Daoy (cell line): ENCODE measurements around the gene CD28. TPM values are rescaled to one million over a fixed set of nuclear protein-coding genes. Genes with fewer than 3 reads are reported as not detected.
"Not testable (repeated sequence)": the region's sequence is repeated elsewhere in the genome, so short reads cannot be mapped to it uniquely, and the experiment has no call there.

Experiments used
- DNase-seq: peaks from one replicate; pipeline ENCODE4 v3.0.0-alpha.2; 2015; ENCODE audit warnings: low read depth
- total RNA-seq: library from RNA; depleted of rRNA; stranded (reverse); fragments of >200 nt; shearing (Covaris generic); gene quantifications from 2 replicates; pipeline ENCODE4 v1.2.3, GENCODE V29; 2014

Gene CD28
- total RNA-seq, 1 experiment from 2014 or later = not detected

- DNase-seq = no peak
Observed at GRCh38 chr2:203745267-203745666, 38.8 kb downstream of the CD28 start.

DNA sequence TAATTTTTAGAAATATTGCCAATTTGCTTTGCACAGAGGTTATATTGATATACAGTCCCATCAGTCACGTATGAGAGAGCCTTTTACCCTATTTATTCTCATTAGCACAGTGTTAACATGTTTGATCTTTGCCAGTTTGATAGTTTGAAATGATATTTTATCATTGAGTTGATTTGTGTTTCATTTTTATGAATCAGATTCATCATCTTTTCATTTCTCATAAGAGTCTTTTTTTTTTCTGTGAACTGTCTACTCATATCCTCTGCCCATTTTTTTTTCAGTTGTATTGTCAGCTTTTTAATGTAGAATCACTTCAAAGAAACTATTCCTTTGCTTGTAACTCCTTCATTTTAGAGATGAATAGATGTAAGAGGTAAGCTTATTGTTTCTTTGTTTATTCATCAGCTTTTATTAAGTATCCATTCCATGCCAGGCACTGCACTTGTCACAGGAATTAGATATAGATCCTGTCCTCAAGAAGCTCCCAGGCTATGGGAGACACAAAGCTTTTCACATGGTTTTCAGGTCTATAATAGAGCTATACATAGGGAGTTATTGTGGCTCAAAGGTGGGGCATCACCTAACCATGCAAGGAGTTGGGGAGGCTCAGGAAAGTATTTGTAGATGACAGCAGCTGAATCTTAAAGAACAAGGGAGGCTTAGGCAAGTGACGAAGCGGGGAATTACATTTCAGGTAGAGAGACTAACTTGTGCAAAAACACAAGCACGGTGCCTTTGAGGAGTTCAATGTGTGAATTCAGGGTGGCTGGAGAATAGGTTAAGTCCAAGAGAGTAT lies 42.1 kb downstream of the CD28 start:
- DNase-seq = no peak

DNA sequence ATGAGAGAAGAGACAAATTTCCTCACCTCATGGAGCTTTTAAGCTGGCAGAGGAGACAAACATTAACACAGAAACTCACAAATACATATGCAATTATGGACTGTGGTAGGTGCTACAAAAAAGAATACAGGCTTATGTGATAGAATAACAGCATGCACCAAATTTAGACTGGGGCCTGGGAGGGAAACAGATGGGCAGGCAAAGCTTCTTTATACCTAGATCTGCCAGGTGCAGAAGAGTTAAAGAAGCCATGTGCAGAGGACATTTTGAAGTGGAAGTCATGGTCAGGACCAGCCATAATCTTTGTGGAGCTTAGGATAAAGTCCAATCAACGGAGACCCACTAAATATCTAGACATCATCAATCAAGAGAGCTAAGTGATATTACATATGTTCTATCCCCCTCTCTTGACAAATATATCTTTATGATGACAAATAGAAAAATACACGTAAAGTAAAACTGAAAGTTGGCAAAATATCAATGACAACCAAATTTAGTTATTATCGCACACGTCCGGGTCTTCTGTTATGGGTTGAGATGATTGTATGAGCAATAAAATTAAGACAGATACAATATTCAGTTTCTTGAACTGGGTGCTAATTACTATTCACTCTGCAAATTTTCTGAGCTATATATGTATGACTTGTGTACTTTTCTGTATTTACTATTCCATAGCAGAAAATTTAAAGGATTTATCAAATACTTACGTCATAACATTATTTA lies 44.1 kb downstream of the CD28 start:
- DNase-seq = no peak

DNA sequence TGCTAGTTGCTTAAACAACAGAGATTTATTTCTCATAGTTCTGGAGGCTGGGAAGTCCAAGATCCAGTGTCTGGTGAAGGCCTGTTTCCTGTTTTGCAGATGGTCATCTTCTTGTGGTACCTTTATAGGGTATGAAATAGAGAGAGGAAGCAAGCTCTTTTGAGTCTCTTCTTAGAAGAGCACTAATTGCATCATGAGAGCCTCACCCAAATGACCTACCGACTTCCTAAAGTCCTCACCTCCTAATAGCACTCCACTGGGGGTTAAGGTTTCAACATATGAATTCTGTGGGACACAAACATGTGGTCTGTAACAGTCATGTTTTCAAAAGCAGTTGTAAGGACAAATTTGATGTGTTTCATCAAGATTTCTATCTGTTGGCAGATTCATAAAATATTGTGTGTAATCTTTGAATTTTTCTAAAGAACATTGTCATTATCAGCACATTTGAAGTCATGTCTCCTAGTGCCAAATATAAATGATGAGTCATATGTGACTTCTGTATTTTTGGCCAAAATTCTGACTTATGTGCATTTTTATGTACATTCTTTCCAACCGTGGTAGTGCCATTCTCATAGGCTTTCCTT lies 45.3 kb downstream of the CD28 start:
- DNase-seq = no peak

- DNase-seq = no peak
Observed at GRCh38 chr2:203756161-203756560, 49.7 kb downstream of the CD28 start.

DNA sequence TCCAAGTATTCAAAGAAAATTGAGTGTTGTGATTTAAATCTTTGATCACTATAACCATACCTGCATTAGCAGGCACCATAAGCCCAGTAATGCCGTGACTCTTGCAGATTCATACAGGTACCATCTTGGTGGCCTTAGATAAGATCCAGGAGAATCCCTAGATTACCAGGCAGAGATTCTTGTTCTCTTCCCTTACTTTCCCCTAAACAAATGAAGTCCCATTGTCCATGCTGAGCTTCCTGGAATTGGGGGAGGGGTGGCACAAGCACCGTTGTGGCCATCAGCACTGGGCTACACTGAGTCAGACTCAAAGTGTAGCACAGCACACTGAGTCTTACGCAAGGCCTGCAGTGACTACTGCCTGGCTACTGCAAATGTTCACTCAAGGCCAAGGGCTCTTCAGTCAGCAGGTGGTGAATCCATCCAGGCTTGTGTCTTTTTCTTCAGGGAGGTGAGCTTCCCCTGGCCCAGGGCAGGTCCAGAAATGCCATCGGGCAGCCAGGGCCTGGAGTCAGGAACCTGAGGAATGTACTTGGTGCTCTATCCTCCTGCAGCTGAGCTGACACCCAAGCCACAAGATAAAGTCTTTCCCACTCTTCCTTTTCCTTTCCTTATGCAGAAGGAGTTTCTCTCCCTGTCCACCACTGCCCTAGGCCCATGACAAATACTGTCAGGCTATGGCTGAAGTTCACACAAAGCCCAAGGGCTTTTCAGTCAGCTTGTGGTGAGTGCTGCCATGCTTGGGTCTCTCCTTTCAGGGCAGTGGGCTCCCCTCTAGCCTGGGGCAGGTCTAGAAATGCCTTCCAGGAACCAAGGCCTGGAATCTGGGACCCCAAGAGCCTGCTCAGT lies 52.6 kb downstream of the CD28 start:
- peak; percentile 44 for DNase-seq

- peak; percentile 89 for DNase-seq
Observed at GRCh38 chr2:203759690-203760365, 53.4 kb downstream of the CD28 start.

DNA sequence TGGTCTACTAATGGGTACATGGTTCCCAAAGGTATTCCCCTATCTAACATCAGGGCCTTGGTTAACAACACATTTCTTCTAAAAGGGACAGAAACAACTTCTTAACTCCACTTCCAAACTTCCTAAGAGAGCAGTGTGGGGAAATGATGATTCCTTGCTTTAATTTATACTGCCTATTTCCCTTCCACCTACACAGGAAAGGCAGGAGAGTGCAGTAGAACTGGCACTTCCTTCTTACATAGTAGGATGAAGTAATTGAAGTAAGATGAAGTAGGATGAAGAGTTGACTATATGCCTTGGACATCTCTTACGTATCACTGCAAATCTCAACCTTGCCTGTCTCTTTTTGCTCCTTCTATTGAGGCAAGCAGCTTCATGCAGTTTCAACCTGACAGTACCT lies 54.7 kb downstream of the CD28 start:
- DNase-seq = no peak

GRCh38 chr2:203763241-203763937 lies 57.0 kb downstream of the CD28 start:
- DNase-seq = no peak

DNA sequence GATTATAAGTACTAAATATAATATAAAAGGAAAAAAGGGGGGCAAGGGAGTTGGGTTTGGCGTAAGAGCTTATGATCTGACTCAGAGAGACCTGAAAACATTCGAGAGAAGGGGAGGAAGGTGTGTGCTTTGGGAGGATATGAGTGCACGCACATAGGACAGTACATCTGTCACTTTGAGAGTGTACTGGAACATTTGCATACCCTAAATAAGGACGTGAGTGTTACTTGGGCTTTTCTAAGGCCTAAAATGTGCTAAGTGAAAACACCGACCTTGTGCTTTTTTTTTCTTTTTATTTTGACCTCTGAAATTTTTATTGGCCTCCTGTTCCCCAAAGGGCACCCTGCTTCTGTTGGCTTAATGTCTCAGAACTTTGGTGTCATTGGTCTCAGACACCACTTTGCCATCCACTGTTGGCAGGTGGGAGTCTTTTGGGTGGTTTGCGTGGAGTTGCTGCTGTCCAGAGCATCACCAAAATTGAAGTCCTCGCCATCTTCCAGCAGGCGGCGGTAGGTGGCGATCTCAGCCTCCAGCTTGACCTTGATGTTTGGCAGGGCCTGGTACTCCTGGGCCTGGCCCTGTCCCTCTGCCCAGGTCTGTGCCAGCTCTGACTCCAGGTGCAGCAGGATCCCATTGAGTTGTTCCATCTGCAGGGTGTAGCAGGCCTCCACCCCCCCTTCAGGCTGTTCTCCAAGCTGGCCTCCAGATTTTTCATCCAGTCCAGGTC lies 57.7 kb downstream of the CD28 start:
- no peak for DNase-seq

- no peak for DNase-seq
Observed at GRCh38 chr2:203772456-203773165, 66.2 kb downstream of the CD28 start.

DNA sequence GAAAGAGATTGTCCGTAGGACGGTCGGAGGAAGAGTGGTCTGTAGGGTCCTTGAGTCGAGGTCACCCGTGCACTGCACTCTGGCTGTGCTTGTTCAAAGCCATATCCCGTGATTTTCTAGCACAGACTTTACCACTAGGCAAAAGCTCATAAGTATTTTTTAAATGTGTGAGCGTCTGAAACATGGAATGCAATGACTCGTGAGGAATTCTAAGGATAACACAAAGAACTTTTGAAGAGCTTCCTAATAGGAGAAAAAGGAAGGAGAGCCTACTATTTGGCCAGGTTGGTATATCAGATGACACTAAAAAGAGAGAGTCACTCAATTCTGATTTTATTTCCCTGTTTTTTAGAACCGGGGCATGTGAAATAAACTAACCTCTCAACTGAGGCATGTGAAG lies 68.3 kb downstream of the CD28 start:
- DNase-seq = no peak

DNA sequence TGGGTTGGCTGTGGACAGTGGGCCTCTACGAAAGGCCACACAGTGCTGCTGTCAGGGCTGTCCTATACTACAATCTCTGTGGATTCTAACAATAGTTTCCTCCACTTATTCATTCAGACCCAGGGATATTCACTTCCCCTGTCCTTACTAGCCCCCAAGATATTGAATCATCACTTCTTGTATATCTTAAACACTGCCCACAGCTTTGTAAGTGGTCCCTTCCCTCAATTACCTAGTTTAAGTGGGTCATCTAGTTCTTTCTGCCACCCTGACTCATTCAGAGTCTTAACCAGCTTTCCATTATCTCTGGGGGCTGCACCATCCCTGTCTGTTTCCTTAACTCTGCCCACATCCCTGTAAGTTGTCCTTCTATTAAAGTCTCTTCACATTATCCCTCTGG lies 69.2 kb downstream of the CD28 start:
- peak; percentile 35 for DNase-seq

DNA sequence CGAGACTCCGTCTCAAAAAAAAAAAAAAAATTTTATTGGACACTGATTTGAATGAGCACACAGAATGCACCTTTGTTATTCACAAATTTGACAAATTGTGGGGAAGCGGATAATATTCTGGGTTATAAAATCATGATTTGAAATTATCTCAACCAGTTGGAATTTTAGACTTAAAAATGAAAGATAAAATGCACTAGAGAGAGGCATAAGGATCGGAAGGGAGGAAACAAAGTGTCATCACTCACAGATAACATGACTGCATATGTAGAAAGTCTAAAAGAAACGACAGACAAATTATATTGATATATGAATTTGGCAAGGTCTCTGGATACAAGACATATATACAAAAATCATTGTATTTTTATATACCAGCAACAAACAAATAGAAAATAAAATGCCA lies 70.6 kb downstream of the CD28 start:
- DNase-seq = no peak

DNA sequence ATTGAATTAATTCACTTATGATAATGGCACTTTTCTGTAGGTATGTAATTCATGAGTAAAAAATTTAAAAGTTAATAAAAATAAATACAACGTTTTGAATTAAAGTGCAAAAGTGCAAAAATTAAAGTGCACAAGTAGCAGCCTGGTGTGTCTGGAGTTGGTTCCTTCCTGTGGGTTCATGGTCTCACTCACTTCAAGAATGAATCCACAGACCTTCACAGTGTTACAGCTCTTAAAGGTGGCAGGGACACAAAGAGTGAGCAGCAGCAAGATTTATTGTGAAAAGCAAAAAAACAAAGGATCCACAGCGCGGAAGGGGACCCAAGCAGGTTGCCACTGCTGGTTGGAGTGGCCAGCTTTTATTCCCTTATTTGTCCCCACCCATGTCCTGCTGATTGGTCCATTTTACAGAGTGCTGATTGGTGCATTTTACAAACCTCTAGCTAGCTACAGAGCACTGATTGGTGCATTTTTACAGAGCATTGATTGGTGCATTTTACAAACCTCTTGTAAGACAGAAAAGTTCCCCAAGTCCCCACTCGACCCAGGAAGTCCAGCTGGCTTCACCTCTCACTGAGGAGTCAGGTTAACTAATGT lies 73.1 kb downstream of the CD28 start:
- DNase-seq = not testable (repeated sequence)

DNA sequence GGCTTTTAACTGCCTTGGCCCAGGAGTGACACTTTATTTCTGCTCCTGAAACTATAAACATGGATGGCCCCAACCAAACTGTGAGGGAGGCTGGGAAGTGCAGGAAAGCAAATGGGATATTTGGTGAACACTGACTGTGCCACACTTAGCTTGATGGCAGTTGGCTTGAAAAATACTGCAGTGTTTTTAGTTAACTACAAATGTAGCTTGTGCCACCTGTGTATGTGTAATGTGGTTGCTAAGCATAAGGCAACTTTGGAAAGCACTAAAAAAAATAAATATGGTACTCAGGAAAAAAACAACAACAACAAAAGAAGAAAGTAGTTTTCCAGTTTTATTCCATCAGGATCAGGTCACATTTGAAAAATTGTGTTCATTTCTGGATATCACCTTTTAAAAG lies 73.8 kb downstream of the CD28 start:
- DNase-seq = no peak

- DNase-seq = no peak
Observed at GRCh38 chr2:203781151-203781550, 74.7 kb downstream of the CD28 start.

- peak; percentile 92 for DNase-seq
Observed at GRCh38 chr2:203782262-203782976, 76.0 kb downstream of the CD28 start.
